ENCODE results near the gene PTPRD.

DNA sequence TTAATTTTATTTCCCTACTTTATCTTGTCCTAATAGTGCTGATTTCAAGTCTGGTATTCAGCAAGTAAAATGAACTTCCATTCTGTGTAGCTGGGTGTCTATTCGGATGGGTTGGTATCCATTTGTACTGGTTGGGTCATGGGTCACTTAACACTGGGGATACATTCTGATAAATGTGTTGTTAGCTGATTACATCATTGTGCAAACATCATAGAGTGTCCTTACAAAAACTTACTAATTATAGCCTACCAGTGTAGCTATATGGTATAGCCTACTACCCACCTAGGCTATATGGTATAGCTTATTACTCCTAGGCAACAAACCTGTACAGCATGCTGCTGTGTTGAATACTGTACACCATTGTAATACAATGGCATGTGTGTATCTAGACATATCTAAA lies 1439.5 kb downstream of the PTPRD start:
- TF ChIP-seq, protein P1, sequence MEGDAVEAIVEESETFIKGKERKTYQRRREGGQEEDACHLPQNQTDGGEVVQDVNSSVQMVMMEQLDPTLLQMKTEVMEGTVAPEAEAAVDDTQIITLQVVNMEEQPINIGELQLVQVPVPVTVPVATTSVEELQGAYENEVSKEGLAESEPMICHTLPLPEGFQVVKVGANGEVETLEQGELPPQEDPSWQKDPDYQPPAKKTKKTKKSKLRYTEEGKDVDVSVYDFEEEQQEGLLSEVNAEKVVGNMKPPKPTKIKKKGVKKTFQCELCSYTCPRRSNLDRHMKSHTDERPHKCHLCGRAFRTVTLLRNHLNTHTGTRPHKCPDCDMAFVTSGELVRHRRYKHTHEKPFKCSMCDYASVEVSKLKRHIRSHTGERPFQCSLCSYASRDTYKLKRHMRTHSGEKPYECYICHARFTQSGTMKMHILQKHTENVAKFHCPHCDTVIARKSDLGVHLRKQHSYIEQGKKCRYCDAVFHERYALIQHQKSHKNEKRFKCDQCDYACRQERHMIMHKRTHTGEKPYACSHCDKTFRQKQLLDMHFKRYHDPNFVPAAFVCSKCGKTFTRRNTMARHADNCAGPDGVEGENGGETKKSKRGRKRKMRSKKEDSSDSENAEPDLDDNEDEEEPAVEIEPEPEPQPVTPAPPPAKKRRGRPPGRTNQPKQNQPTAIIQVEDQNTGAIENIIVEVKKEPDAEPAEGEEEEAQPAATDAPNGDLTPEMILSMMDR (conservative IDR thresholded peaks at IDR 0.05; ENCODE audit: low read length), result no peak
- no peak for TF ChIP-seq EZH2phosphoT487 (IDR thresholded peaks at IDR 0.05; ENCODE audit: borderline replicate concordance, low read depth, low read length)

All from OCI-LY7 (cell line).